GM18499 (cell line): ENCODE data around the gene LITAF.

ENCODE experiments used
- ATAC-seq: cut with Tn5 transposase; IDR thresholded peaks from one replicate; pipeline ENCODE4 v1.9.1; 2021; ENCODE audit warnings: moderate number of reproducible peaks; ENCODE audit not compliant: insufficient read depth, unreplicated experiment

Gene LITAF

GRCh38 chr16:11586856-11587642, at the start of gene LITAF:
TSS of gene LITAF (minus strand) at chr16:11586919. CDS start at chr16:11556730, 30,189 bp downstream.
- no peak for ATAC-seq

GRCh38 chr16:11636172-11636721, 49.5 kb upstream of the LITAF start:
- no peak for ATAC-seq

- ATAC-seq: no peak
Observed at GRCh38 chr16:11635679-11636171, 49.0 kb upstream of the LITAF start.

GRCh38 chr16:11635113-11635652, 48.5 kb upstream of the LITAF start:
- ATAC-seq: no peak

- ATAC-seq: no peak
Observed at GRCh38 chr16:11634312-11634711, 47.6 kb upstream of the LITAF start.

- ATAC-seq: no peak
Observed at GRCh38 chr16:11633113-11633512, 46.4 kb upstream of the LITAF start.

GRCh38 chr16:11632455-11632939, 45.8 kb upstream of the LITAF start:
- ATAC-seq: no peak

- no peak for ATAC-seq
Observed at GRCh38 chr16:11631214-11631613, 44.5 kb upstream of the LITAF start.

- no peak for ATAC-seq
Observed at GRCh38 chr16:11630768-11631056, 44.0 kb upstream of the LITAF start.

- no peak for ATAC-seq
Observed at GRCh38 chr16:11630046-11630767, 43.5 kb upstream of the LITAF start.

- ATAC-seq: no peak
Observed at GRCh38 chr16:11629071-11630030, 42.6 kb upstream of the LITAF start.

GRCh38 chr16:11627822-11628457, 41.2 kb upstream of the LITAF start:
- ATAC-seq: no peak

- ATAC-seq: no peak
Observed at GRCh38 chr16:11627292-11627663, 40.6 kb upstream of the LITAF start.

GRCh38 chr16:11626657-11627291, 40.1 kb upstream of the LITAF start:
- no peak for ATAC-seq

GRCh38 chr16:11625769-11626168, 39.0 kb upstream of the LITAF start:
- ATAC-seq: no peak

- no peak for ATAC-seq
Observed at GRCh38 chr16:11624636-11625607, 38.2 kb upstream of the LITAF start.

- no peak for ATAC-seq
Observed at GRCh38 chr16:11624205-11624604, 37.5 kb upstream of the LITAF start.
